Pancreas (tissue), 10 donors: ENCODE results near the gene PTPN11. TPM values are rescaled to one million over a fixed set of nuclear protein-coding genes. Genes with fewer than 3 reads are reported as not detected.

Experiments
- ATAC-seq, 4 donors: fragments of 200-7000 bp; cut with Tn5 transposase; one replicate each; pipeline versions ENCODE4 v1.8.0 to v1.9.1; 2020; ENCODE audit warnings: mild to moderate bottlenecking in 4 of 4, moderate library complexity in 4 of 4
- DNase-seq, 6 donors: peaks; one replicate each; pipeline ENCODE4 v3.0.0-alpha.2; 2020
- FAIRE-seq: peaks from 2 replicates; lab custom pipeline; 2012; peaks lifted over from hg19 to GRCh38; lab: Jason Lieb, UNC
- H3K27ac ChIP-seq, 4 donors: fragments of 200-600 bp; sonication (generic); 1 replicate in 3 of 4; 2 replicates in 1 of 4; pipeline versions ENCODE4 v1.5.0 to v1.8.0; 2020
- H3K27me3 ChIP-seq, 4 donors: fragments of 200-600 bp; one replicate each; pipeline ENCODE4 v1.8.0; 2021
- H3K36me3 ChIP-seq, 3 donors: fragments of 200-600 bp; sonication (generic) in 1 of 3; one replicate each; pipeline versions ENCODE4 v1.5.0 to v1.8.0; 2020 to 2021
- H3K4me1 ChIP-seq, 3 donors: fragments of 200-600 bp; one replicate each; pipeline ENCODE4 v1.8.0; 2021
- H3K4me3 ChIP-seq, 4 donors: fragments of 200-600 bp; sonication (generic) in 2 of 4; one replicate each; pipeline versions ENCODE4 v1.5.0 to v1.8.0; 2020 to 2021
- H3K9me3 ChIP-seq, 4 donors: fragments of 200-600 bp; one replicate each; pipeline ENCODE4 v1.8.0; 2021
- CTCF ChIP-seq, 4 donors: fragments of 200-600 bp; sonication (generic) in 3 of 4; IDR thresholded peaks; one replicate each; pipeline versions ENCODE4 v1.5.0 to v1.8.0; 2021; ENCODE audit warnings: antibody characterized with exemption in 4 of 4
- WGBS, 2 donors: extraction: QIAGEN DNeasy Blood & Tissue Kit; methylation state at CpG; one replicate each; pipeline ENCODE4 v1.1.7; 2013; 5-methylcytosine and 5-hydroxymethylcytosine counted together
- intact Hi-C, 3 donors: fragments of 100-400 bp; cut with DNase I; formaldehyde crosslinking; loops; one replicate each; pipeline versions ENCODE4 v1.11.1 to v1.14.2; 2022
- polyA plus RNA-seq, 2 donors: library from polyadenylated mRNA; stranded (reverse); fragments of 200-250 nt; gene quantifications; one replicate each; pipeline ENCODE4 v1.2.3, GENCODE V29; 2013
- total RNA-seq, 6 donors: library from RNA; stranded (reverse); fragmentation: NEBNext Ultra II Directional in 4 of 6; extraction: Animal tissue kit (Norgen Biotek cat#: 25700) in 4 of 6; gene quantifications; one replicate each; pipeline versions ENCODE4 v1.2.1 to v1.2.4, GENCODE V29; 2021 to 2023
- donor health status: healthy with polysubstance abuse.
- donor health status: DM: no; HTN: no; CAD: no; lungs with moderate emphysema.
- donor health status: DM: no; HTN: no; CAD: no.
- donor health status: control.
- donor health status: control.
- donor health status: Bipolar disorder and iron deficiency.
- donor health status: DM: yes; HTN: yes; CAD: no.
- donor health status: DM: no; HTN: no; CAD: no.
- donor health status: DM: no; HTN: no; CAD: no.
- donor health status: DM: yes; HTN: yes; CAD: no.

Gene PTPN11
- total and polyA plus RNA-seq, 8 donors, result 12.4 to 51.1 (median 32.7) TPM

GRCh38 chr12:112506513-112507166 is 87.9 kb downstream of the PTPN11 start:
- intact Hi-C loops, result no loop called here
- WGBS, 2 donors, result 98 to 100% methylated on average over 6 of the region's 6 CpGs
- TF ChIP-seq CTCF (IDR thresholded peaks at IDR 0.05), result no peak

GRCh38 chr12:112513471-112513870 is 94.7 kb downstream of the PTPN11 start:
- 72 to 82% methylated on average over 2 of the region's 2 CpGs for WGBS, 2 donors

More at GRCh38 chr12:112506513-112507166, 87.9 kb downstream of the PTPN11 start:
- H3K27me3 ChIP-seq, result no peaks in the 10 kb centered on the region
- no peaks in the 10 kb centered on the region for H3K9me3 ChIP-seq
- H3K4me3 ChIP-seq, result no peak overlapping the region
- H3K27ac ChIP-seq, result no peak overlapping the region
- ATAC-seq (no peak), DNase-seq (no peak), FAIRE-seq (no peak)
- no peaks in the 10 kb centered on the region for H3K4me1 ChIP-seq
- H3K36me3 ChIP-seq, result peaks cover 0 to 41% (median 4%) of the 10 kb centered on the region in 3 donors

GRCh38 chr12:112514456-112514855 is 95.7 kb downstream of the PTPN11 start:
- Histone ChIP-seq H3K27me3 (no peaks in the 10 kb centered on the region), H3K27ac (no peak overlapping the region), H3K36me3 (no peaks in the 10 kb centered on the region), H3K9me3 (no peaks in the 10 kb centered on the region), H3K4me1 (no peaks in the 10 kb centered on the region), H3K4me3 (no peak overlapping the region)
- DNase-seq, result no peak
- WGBS, 2 donors, result 91 to 97% methylated on average over 5 of the region's 5 CpGs
- intact Hi-C loops, result no loop called here
- no peak for ATAC-seq
- no peak for TF ChIP-seq CTCF (IDR thresholded peaks at IDR 0.05)
- no peak for FAIRE-seq

More at GRCh38 chr12:112513471-112513870, 94.7 kb downstream of the PTPN11 start:
- H3K27me3 ChIP-seq, result no peaks in the 10 kb centered on the region
- FAIRE-seq (no peak), DNase-seq (no peak), ATAC-seq (no peak)
- no peaks in the 10 kb centered on the region for H3K9me3 ChIP-seq
- H3K36me3 ChIP-seq, result no peaks in the 10 kb centered on the region
- no peak for TF ChIP-seq CTCF (IDR thresholded peaks at IDR 0.05)
- H3K4me1 ChIP-seq, result no peaks in the 10 kb centered on the region
- H3K27ac ChIP-seq, result no peak overlapping the region
- H3K4me3 ChIP-seq, result no peak overlapping the region
- intact Hi-C loops, result no loop called here

- no peak for TF ChIP-seq CTCF (IDR thresholded peaks at IDR 0.05)
- FAIRE-seq (no peak), ATAC-seq (no peak), DNase-seq (no peak)
- Histone ChIP-seq H3K9me3 (no peaks in the 10 kb centered on the region), H3K4me3 (no peak overlapping the region), H3K27ac (no peak overlapping the region), H3K4me1 (no peaks in the 10 kb centered on the region), H3K27me3 (no peaks in the 10 kb centered on the region), H3K36me3 (no peaks in the 10 kb centered on the region)
- WGBS, 2 donors, result 84 to 85% methylated on average over 9 of the region's 9 CpGs
- intact Hi-C loops, result no loop called here
These were observed 96.3 kb downstream of the PTPN11 start for GRCh38 chr12:112514926-112515642.

- DNase-seq, result no peak
- no peaks in the 10 kb centered on the region for H3K4me1 ChIP-seq
- ATAC-seq, result no peak
- no peak overlapping the region for H3K27ac ChIP-seq
- no peak overlapping the region for H3K4me3 ChIP-seq
- no peaks in the 10 kb centered on the region for H3K9me3 ChIP-seq
- TF ChIP-seq CTCF (IDR thresholded peaks at IDR 0.05), result no peak
- WGBS, 2 donors, result 50 to 60% methylated on average over 5 of the region's 5 CpGs
- no peaks in the 10 kb centered on the region for H3K36me3 ChIP-seq
- FAIRE-seq, result no peak
- H3K27me3 ChIP-seq, result no peaks in the 10 kb centered on the region
- intact Hi-C loops, result no loop called here
These were observed 97.1 kb downstream of the PTPN11 start for GRCh38 chr12:112515868-112516267.
